K562 (cell line): ENCODE measurements around the gene TFF3. TPM values are rescaled to one million over a fixed set of nuclear protein-coding genes. Genes with fewer than 3 reads are reported as not detected.

Experiments used
- CREM ChIP-seq: IDR thresholded peaks from 2 replicates; pipeline ENCODE4 v1.6.1; 2014; ENCODE audit warnings: antibody characterized with exemption, low read depth
- DACH1 ChIP-seq: fragments of 450-650 bp; IDR thresholded peaks from 2 replicates; pipeline ENCODE4 v1.6.1; 2018; ENCODE audit not compliant: partially characterized antibody
- EP300 ChIP-seq: IDR thresholded peaks from 2 replicates; pipeline ENCODE4 v1.6.1; 2012; ENCODE audit warnings: low read length, improper control_type of control experiment
- ETV1 ChIP-seq: fragments of 450-650 bp; conservative IDR thresholded peaks from 2 replicates; pipeline ENCODE4 v1.6.1; 2016; ENCODE audit warnings: missing genetic modification characterization, control low read depth, low read depth, missing compliant biosample characterization
- MAZ ChIP-seq, 2 experiments: fragments of 450-650 bp in 1 of 2; sonication (generic) in 1 of 2; formaldehyde crosslinking; IDR thresholded peaks in 1 of 2; conservative IDR thresholded peaks in 1 of 2; 2 replicates each; pipeline versions ENCODE4 v1.4.0 to v1.5.0; 2020; ENCODE audit warnings: mild to moderate bottlenecking in 1 of 2, missing genetic modification reagents in 1 of 2
- MXI1 ChIP-seq: IDR thresholded peaks from 2 replicates; pipeline ENCODE4 v1.6.1; 2011; ENCODE audit warnings: low read depth, mild to moderate bottlenecking, improper control_type of control experiment, low read length
- NRF1 ChIP-seq, 2 experiments: fragments of 450-650 bp; IDR thresholded peaks in 1 of 2; conservative IDR thresholded peaks in 1 of 2; 2 replicates each; pipeline ENCODE4 v1.6.1; 2014; ENCODE audit warnings: mild to moderate bottlenecking in 2 of 2
- PURB ChIP-seq: sonication (generic); formaldehyde crosslinking; IDR thresholded peaks from 2 replicates; pipeline ENCODE4 v1.9.0; 2021; ENCODE audit warnings: low read depth, mild to moderate bottlenecking, missing genetic modification reagents
- RAD21 ChIP-seq, 2 experiments: fragments of 250-450 bp in 1 of 2; fragments of 450-650 bp in 1 of 2; sonication (Bioruptor Pico) in 1 of 2; formaldehyde crosslinking in 1 of 2; IDR thresholded peaks in 1 of 2; conservative IDR thresholded peaks in 1 of 2; 2 replicates each; pipeline versions ENCODE4 v1.4.0 to v1.8.0; 2020 to 2022; ENCODE audit warnings: mild to moderate bottlenecking in 2 of 2, moderate library complexity in 1 of 2
- RCOR1 ChIP-seq, 2 experiments: IDR thresholded peaks; 2 replicates each; pipeline ENCODE4 v1.6.1; 2012; ENCODE audit warnings: low read depth in 2 of 2, low read length in 2 of 2, borderline replicate concordance in 1 of 2, improper control_type of control experiment in 1 of 2
- SIN3B ChIP-seq: fragments of 450-650 bp; IDR thresholded peaks from 2 replicates; pipeline ENCODE4 v1.6.1; 2017; ENCODE audit warnings: low read depth, mild to moderate bottlenecking, moderate library complexity
- YBX1 ChIP-seq: fragments of 450-650 bp; IDR thresholded peaks from 2 replicates; pipeline ENCODE4 v1.7.1; 2016; ENCODE audit warnings: mild to moderate bottlenecking
- polyA plus RNA-seq, 8 experiments: library from polyadenylated mRNA; depleted of rRNA in 4 of 8; stranded (reverse) in 5 of 8; unstranded in 3 of 8; fragments of >200 nt; fragmentation: Nextera tagmentation in 2 of 8; fragmentation: Illumina TruSeq in 1 of 8; extraction: Ambion mirVana in 2 of 8; extraction: Trizol in 1 of 8; gene quantifications; 2 replicates each; pipeline versions ENCODE4 v1.2.1 to v1.2.3, GENCODE V29; 2011 to 2014; ENCODE audit warnings: inconsistent platforms in 1 of 8, missing spikeins in 1 of 8
- total RNA-seq, 7 experiments: library from RNA; depleted of rRNA in 6 of 7; stranded (reverse); fragments of >200 nt in 6 of 7; fragmentation: Illumina TruSeq in 2 of 7; extraction: Trizol in 2 of 7; gene quantifications; 2 replicates each; pipeline versions ENCODE4 v1.2.1 to v1.2.3, GENCODE V29; 2011 to 2021; ENCODE audit warnings: low replicate concordance in 1 of 7
- TF ChIP-seq, protein P1 (sequence below): fragments of 450-650 bp; formaldehyde crosslinking; IDR thresholded peaks from 2 replicates; pipeline ENCODE4 v1.4.0; 2020; ENCODE audit warnings: mild to moderate bottlenecking, moderate library complexity
- TF ChIP-seq, protein P2 (sequence below), 3 experiments: IDR thresholded peaks in 2 of 3; conservative IDR thresholded peaks in 1 of 3; 2 replicates each; pipeline ENCODE4 v1.5.1; 2011 to 2012; ENCODE audit warnings: low read length in 3 of 3, mild to moderate bottlenecking in 3 of 3, control low read depth in 2 of 3, improper control_type of control experiment in 1 of 3, inconsistent platforms in 1 of 3, low read depth in 1 of 3, mixed read lengths in 1 of 3, moderate library complexity in 1 of 3; ENCODE audit not compliant: insufficient read depth in 2 of 3
- TF ChIP-seq, protein P3 (sequence below): fragments of 450-650 bp; formaldehyde crosslinking; IDR thresholded peaks from 2 replicates; pipeline ENCODE4 v1.4.0; 2022; ENCODE audit warnings: mild to moderate bottlenecking, moderate library complexity
- TF ChIP-seq, protein P4 (sequence below): fragments of 200-800 bp; sonication (Bioruptor generic); IDR thresholded peaks from 2 replicates; pipeline ENCODE4 v1.6.1; 2017; ENCODE audit warnings: missing genetic modification characterization, missing compliant biosample characterization

The TFF3 gene
- total and polyA plus RNA-seq, 9 of the 15 experiments (the other 6 are each of a cell fraction or from before 2014, with no cell fraction given): 0.78 TPM; not detected in 8

DNA sequence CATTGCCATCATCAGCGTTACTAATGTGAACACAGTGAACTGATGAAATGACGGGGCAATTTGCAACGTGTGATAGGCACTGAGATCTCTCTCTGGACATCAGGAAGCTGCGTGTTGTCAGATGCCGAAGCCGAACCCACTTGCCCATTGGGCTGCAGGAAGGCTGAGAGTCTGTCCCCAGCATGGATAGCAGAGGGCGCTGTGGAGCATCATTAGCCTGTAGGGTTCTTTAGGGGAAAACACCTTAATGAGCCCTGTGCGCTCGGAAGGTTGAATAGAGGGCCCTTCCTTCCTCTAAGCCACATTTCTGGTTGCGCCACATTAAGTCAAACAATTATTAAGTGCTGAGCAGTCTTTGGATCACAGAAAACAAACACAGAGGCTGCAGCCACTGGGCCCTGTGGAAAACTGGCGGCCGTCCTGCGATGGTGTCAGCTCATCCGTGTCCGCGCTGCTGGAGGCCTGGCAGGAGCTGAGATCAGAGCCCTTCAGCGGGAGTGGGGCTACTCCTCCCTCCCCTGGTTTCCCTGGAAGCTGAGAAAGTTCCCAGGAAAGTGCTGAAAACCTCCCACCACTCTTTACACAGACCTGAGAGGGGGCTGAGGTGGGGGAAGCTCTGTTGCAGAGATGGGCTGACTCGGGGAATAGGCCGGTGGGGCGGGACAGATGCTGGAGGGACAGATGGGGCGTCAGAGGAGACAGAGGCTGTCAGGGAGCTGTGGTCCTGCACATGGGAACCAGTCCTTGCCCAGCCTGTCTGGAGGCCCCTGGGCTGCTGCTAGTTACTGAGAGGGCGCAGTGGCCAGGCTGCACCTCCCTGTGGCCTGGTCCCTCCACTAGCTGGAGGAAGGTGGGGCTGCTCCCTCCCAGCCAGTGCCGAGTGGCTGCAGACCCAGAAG, 22.9 kb upstream of the TFF3 start (continued):
- TF ChIP-seq MAZ (CRISPR knock-in tag; conservative IDR thresholded peaks at IDR 0.05 in 1 of 2, IDR thresholded peaks at IDR 0.05 in 1 of 2): peak in 1 of 2 experiments; percentile 41; a peak in 1 of 4 replicates
- peak; percentile 35 for TF ChIP-seq DACH1
- TF ChIP-seq, protein P1, sequence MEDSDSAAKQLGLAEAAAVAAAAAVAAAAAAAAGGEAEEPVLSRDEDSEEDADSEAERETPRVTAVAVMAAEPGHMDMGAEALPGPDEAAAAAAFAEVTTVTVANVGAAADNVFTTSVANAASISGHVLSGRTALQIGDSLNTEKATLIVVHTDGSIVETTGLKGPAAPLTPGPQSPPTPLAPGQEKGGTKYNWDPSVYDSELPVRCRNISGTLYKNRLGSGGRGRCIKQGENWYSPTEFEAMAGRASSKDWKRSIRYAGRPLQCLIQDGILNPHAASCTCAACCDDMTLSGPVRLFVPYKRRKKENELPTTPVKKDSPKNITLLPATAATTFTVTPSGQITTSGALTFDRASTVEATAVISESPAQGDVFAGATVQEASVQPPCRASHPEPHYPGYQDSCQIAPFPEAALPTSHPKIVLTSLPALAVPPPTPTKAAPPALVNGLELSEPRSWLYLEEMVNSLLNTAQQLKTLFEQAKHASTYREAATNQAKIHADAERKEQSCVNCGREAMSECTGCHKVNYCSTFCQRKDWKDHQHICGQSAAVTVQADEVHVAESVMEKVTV (CRISPR knock-in tag): peak; percentile 33; the same call in 1 of the 2 replicates
- TF ChIP-seq EP300: peak; percentile 42; the same call in 1 of the 2 replicates
- peak; percentile 33; the same call in 1 of the 2 replicates for TF ChIP-seq CREM
- TF ChIP-seq NRF1 (conservative IDR thresholded peaks at IDR 0.05 in 1 of 2, IDR thresholded peaks at IDR 0.05 in 1 of 2): peak; percentile 18 to 32; a peak in 2 of 4 replicates
- 0 out of 2 replicates have a peak, but pooled peaks have one; percentile 8 for TF ChIP-seq SIN3B
- no peak for TF ChIP-seq PURB
- TF ChIP-seq, protein P2, sequence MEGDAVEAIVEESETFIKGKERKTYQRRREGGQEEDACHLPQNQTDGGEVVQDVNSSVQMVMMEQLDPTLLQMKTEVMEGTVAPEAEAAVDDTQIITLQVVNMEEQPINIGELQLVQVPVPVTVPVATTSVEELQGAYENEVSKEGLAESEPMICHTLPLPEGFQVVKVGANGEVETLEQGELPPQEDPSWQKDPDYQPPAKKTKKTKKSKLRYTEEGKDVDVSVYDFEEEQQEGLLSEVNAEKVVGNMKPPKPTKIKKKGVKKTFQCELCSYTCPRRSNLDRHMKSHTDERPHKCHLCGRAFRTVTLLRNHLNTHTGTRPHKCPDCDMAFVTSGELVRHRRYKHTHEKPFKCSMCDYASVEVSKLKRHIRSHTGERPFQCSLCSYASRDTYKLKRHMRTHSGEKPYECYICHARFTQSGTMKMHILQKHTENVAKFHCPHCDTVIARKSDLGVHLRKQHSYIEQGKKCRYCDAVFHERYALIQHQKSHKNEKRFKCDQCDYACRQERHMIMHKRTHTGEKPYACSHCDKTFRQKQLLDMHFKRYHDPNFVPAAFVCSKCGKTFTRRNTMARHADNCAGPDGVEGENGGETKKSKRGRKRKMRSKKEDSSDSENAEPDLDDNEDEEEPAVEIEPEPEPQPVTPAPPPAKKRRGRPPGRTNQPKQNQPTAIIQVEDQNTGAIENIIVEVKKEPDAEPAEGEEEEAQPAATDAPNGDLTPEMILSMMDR (IDR thresholded peaks at IDR 0.05 in 2 of 3, conservative IDR thresholded peaks at IDR 0.05 in 1 of 3; ENCODE audit: insufficient read depth in 2 of 3, low read depth in 1 of 3, low read length in 3 of 3): peak; percentile 87 to 88 (median 88)
- TF ChIP-seq, protein P3, sequence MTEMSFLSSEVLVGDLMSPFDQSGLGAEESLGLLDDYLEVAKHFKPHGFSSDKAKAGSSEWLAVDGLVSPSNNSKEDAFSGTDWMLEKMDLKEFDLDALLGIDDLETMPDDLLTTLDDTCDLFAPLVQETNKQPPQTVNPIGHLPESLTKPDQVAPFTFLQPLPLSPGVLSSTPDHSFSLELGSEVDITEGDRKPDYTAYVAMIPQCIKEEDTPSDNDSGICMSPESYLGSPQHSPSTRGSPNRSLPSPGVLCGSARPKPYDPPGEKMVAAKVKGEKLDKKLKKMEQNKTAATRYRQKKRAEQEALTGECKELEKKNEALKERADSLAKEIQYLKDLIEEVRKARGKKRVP (CRISPR knock-in tag): peak; percentile 59; the same call in 1 of the 2 replicates
- no peak for TF ChIP-seq YBX1
- TF ChIP-seq ETV1 (tag): 0 out of 2 replicates have a peak, but pooled peaks have one; percentile 11
- no peak for TF ChIP-seq MXI1
- TF ChIP-seq RAD21 (CRISPR knock-in tag; conservative IDR thresholded peaks at IDR 0.05 in 1 of 2, IDR thresholded peaks at IDR 0.05 in 1 of 2): peak; percentile 61 to 77
- TF ChIP-seq, protein P4, sequence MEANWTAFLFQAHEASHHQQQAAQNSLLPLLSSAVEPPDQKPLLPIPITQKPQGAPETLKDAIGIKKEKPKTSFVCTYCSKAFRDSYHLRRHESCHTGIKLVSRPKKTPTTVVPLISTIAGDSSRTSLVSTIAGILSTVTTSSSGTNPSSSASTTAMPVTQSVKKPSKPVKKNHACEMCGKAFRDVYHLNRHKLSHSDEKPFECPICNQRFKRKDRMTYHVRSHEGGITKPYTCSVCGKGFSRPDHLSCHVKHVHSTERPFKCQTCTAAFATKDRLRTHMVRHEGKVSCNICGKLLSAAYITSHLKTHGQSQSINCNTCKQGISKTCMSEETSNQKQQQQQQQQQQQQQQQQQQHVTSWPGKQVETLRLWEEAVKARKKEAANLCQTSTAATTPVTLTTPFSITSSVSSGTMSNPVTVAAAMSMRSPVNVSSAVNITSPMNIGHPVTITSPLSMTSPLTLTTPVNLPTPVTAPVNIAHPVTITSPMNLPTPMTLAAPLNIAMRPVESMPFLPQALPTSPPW (CRISPR knock-in tag): no peak
- TF ChIP-seq RCOR1 (IDR thresholded peaks at IDR 0.05; ENCODE audit: borderline replicate concordance in 1 of 2, low read depth in 2 of 2, low read length in 2 of 2): peak in 1 of 2 experiments; percentile 28; a peak in 1 of 4 replicates
